ENCODE measurements around the gene CYP24A1. TPM values are rescaled to one million over a fixed set of nuclear protein-coding genes. Genes with fewer than 3 reads are reported as not detected.

Gene CYP24A1
- total RNA-seq, 3 donors from 2014 or later (not counting 1 experiment from before 2014, with no cell fraction given), result 0.12 TPM; not detected in 2

DNA sequence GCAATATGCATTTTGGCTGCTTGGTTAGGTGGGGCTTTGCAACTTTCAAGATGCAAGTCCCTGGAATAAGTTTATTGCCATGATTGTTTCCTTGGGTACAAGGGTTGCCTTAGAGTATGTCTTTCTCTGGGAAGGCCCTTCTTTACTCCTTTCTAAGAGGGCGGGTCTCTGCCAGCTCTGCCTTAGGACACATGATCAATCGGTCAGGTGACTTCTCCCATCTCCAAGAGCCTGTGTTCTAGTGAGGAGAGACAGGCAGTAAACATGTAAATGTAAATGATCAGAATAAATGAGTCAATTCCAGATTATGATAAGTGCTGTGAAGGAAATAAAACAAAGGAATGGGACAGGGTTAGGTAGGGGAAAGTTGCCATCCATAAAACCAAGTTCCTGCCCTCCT lies 60.2 kb downstream of the CYP24A1 start:
- Mint-ChIP-seq H3K27me3 (ENCODE audit: low read depth in 2 of 2) (no peaks in the 10 kb centered on the region), H3K36me3 (no peaks in the 10 kb centered on the region), H3K9me3 (no peaks in the 10 kb centered on the region), H3K27ac (no peak overlapping the region), H3K4me3 (no peak overlapping the region), H3K4me1 (no peaks in the 10 kb centered on the region)
- 90% methylated on average over 1 of the region's 2 CpGs for WGBS (ENCODE audit: insufficient coverage)
- Histone ChIP-seq H3K27me3 (ENCODE audit: control insufficient read depth, insufficient read depth, low read length) (no peaks in the 10 kb centered on the region), H3K9me3 (ENCODE audit: control insufficient read depth, insufficient read depth, low read length) (no peaks in the 10 kb centered on the region), H3K4me1 (ENCODE audit: control insufficient read depth, insufficient read depth, low read length) (no peaks in the 10 kb centered on the region), H3K27ac (ENCODE audit: low read length) (no peak overlapping the region), H3K4me3 (ENCODE audit: low read length) (no peak overlapping the region), H3K36me3 (ENCODE audit: control insufficient read depth, insufficient read depth, low read length) (no peaks in the 10 kb centered on the region)
- ATAC-seq (no peak), DNase-seq (no peak)
- intact Hi-C loops (cut with micrococcal nuclease), result no loop called here
- TF ChIP-seq, protein P1, sequence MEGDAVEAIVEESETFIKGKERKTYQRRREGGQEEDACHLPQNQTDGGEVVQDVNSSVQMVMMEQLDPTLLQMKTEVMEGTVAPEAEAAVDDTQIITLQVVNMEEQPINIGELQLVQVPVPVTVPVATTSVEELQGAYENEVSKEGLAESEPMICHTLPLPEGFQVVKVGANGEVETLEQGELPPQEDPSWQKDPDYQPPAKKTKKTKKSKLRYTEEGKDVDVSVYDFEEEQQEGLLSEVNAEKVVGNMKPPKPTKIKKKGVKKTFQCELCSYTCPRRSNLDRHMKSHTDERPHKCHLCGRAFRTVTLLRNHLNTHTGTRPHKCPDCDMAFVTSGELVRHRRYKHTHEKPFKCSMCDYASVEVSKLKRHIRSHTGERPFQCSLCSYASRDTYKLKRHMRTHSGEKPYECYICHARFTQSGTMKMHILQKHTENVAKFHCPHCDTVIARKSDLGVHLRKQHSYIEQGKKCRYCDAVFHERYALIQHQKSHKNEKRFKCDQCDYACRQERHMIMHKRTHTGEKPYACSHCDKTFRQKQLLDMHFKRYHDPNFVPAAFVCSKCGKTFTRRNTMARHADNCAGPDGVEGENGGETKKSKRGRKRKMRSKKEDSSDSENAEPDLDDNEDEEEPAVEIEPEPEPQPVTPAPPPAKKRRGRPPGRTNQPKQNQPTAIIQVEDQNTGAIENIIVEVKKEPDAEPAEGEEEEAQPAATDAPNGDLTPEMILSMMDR (IDR thresholded peaks at IDR 0.05), result no peak

DNA sequence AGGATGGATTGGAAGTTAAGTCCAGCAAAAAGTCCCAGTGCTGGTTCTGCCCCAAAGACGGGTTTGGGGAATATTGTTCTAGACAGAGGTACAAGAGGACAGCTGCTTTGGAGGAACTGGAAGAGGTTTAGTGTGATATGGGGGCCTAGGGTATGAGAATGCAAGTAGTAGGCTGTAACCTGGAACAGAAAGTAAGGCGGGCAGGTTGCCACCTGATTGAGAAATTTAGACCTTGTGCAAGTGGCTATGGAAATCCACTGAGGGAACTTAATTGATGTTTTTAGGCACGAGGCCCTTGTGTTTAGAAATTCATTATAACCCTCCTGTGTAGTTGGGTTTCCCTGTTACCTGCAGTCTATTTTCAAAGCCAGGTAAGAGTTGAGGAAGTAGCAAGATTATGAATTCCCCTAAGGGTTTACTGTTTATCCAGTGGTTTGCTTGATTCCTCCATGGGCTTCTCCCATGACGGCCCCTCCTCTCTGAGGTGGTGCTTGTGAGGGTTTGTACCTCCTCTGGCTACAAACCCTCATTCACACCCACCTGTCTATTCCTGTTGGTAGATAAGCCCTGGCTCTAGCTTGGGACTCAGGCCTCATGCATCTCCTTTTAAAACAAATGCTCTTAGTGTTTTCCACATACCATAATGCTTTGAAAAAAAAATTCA lies 61.4 kb downstream of the CYP24A1 start:
- TF ChIP-seq, protein P1 (IDR thresholded peaks at IDR 0.05), result no peak
- intact Hi-C loops (cut with micrococcal nuclease), result no loop called here
- no peaks in the 10 kb centered on the region for H3K4me1 ChIP-seq (ENCODE audit: control insufficient read depth, insufficient read depth, low read length)
- H3K9me3 Mint-ChIP-seq, result no peaks in the 10 kb centered on the region
- H3K4me3 Mint-ChIP-seq, result no peak overlapping the region
- H3K27ac ChIP-seq (ENCODE audit: low read length), result no peak overlapping the region
- H3K4me3 ChIP-seq (ENCODE audit: low read length), result no peak overlapping the region
- DNase-seq (no peak), ATAC-seq (no peak)
- H3K27me3 Mint-ChIP-seq (ENCODE audit: low read depth in 2 of 2), result no peaks in the 10 kb centered on the region
- no peak overlapping the region for H3K27ac Mint-ChIP-seq
- H3K9me3 ChIP-seq (ENCODE audit: control insufficient read depth, insufficient read depth, low read length), result no peaks in the 10 kb centered on the region
- no peaks in the 10 kb centered on the region for H3K27me3 ChIP-seq (ENCODE audit: control insufficient read depth, insufficient read depth, low read length)
- no peaks in the 10 kb centered on the region for H3K36me3 ChIP-seq (ENCODE audit: control insufficient read depth, insufficient read depth, low read length)
- no peaks in the 10 kb centered on the region for H3K36me3 Mint-ChIP-seq
- WGBS (ENCODE audit: insufficient coverage), result 87% methylated on average over 4 of the region's 4 CpGs
- no peaks in the 10 kb centered on the region for H3K4me1 Mint-ChIP-seq

DNA sequence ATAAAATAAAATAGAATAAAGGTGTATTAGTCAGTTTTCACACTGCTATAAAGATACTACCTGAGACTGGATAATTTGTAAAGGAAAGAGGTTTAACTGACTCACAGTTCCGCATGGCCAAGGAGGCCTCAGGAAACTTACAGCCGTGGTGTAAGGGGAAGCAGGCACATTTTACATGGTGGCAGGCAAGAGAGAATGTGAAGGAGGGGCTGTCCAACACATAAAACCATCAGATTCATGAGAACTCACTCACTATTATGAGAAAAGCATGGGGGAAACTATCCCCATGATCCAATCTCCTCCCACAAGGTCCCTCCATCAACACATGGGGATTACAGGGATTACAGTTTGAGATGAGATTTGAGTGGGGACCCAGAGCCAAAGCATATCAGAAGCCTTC lies 62.3 kb downstream of the CYP24A1 start:
- WGBS (ENCODE audit: insufficient coverage), result 95% methylated on average over 2 of the region's 2 CpGs
- Mint-ChIP-seq H3K9me3 (no peaks in the 10 kb centered on the region), H3K4me3 (no peak overlapping the region), H3K4me1 (no peaks in the 10 kb centered on the region), H3K27me3 (ENCODE audit: low read depth in 2 of 2) (no peaks in the 10 kb centered on the region), H3K27ac (no peak overlapping the region), H3K36me3 (no peaks in the 10 kb centered on the region)
- intact Hi-C loops (cut with micrococcal nuclease), result no loop called here
- H3K4me3 ChIP-seq (ENCODE audit: low read length), result no peak overlapping the region
- TF ChIP-seq, protein P1 (IDR thresholded peaks at IDR 0.05), result no peak
- H3K4me1 ChIP-seq (ENCODE audit: control insufficient read depth, insufficient read depth, low read length), result no peaks in the 10 kb centered on the region
- DNase-seq (no peak), ATAC-seq (no peak)
- no peaks in the 10 kb centered on the region for H3K36me3 ChIP-seq (ENCODE audit: control insufficient read depth, insufficient read depth, low read length)
- no peaks in the 10 kb centered on the region for H3K9me3 ChIP-seq (ENCODE audit: control insufficient read depth, insufficient read depth, low read length)
- H3K27ac ChIP-seq (ENCODE audit: low read length), result no peak overlapping the region
- H3K27me3 ChIP-seq (ENCODE audit: control insufficient read depth, insufficient read depth, low read length), result no peaks in the 10 kb centered on the region

DNA sequence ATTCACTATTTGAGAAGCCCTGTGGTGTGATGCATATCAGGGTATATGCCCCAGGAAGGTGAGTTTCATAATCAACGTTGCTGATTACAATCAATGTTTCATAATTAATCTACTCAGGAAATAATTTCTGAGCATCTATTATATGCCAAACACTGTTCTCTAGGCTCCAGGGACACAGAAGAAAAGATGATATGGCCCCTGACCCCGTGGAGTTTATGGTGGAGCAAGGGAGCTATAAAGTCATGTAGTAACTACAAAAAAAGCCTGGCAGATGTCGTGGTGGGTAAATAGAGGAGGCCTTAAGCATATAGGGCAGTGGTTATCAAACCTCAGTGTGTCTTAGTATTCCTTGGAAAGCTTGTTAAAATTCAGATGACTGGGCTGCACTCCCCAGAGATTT lies 63.3 kb downstream of the CYP24A1 start:
- no peak for ATAC-seq
- Mint-ChIP-seq H3K4me1 (no peaks in the 10 kb centered on the region), H3K36me3 (no peaks in the 10 kb centered on the region), H3K9me3 (no peaks in the 10 kb centered on the region), H3K27me3 (ENCODE audit: low read depth in 2 of 2) (no peaks in the 10 kb centered on the region), H3K27ac (no peak overlapping the region), H3K4me3 (no peak overlapping the region)
- Histone ChIP-seq H3K4me3 (ENCODE audit: low read length) (no peak overlapping the region), H3K9me3 (ENCODE audit: control insufficient read depth, insufficient read depth, low read length) (no peaks in the 10 kb centered on the region), H3K4me1 (ENCODE audit: control insufficient read depth, insufficient read depth, low read length) (no peaks in the 10 kb centered on the region), H3K27ac (ENCODE audit: low read length) (no peak overlapping the region), H3K27me3 (ENCODE audit: control insufficient read depth, insufficient read depth, low read length) (no peaks in the 10 kb centered on the region), H3K36me3 (ENCODE audit: control insufficient read depth, insufficient read depth, low read length) (no peaks in the 10 kb centered on the region)
- intact Hi-C loops (cut with micrococcal nuclease), result no loop called here
- DNase-seq, result no peak
- 79% methylated on average over 2 of the region's 3 CpGs for WGBS (ENCODE audit: insufficient coverage)
- TF ChIP-seq, protein P1 (IDR thresholded peaks at IDR 0.05), result no peak

All from natural killer cell (primary cell).